ENCODE data around the gene DPP7. TPM values are rescaled to one million over a fixed set of nuclear protein-coding genes. Genes with fewer than 3 reads are reported as not detected.

Gene DPP7
- total and polyA plus RNA-seq, 2 of the 8 experiments (the other 6 are each of a cell fraction or from before 2014, with no cell fraction given), result 21.2 to 26.8 TPM

DNA sequence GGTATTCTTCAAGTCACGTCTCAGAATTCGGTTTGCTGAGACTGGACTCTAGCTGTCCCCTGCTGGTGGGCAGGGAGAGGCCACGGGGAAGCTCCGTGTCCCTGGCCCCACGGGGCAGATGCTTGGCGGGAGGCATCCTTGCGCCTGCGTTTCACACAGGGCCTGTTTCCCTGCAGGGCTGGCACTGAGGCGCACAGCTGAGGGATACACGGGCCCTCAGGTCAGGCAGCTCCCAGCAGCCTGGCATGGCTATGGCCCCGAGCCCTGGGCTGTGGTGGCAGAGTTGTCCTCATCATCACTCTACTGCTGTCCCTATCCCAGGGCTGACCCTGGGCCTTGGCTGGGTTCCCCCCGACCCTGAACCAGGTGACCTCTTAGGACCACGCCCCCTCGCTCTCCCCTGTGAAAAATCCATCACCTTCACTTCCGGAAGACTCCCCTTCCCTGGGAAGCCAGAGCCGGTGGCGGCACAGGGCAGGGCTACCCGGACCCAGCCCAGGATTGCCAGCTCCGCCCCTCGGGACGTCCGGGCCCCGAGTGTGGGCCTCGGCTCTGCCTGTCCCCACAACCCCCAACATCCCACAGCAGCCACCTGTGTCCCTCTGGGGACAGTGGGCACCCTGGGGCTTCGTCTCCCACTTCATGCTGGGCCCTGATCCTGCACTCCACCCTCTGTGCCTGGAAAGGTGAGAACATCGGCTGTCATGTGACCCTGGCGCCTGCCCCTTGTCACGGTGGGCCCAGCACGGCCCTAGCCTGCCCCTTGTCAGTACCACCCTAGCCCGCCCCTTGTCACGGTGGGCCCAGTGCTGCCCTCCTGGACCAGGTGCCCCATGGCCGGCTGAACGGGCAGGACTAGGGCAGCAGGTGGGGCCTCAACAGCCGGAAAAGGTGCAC lies 5.0 kb downstream of the DPP7 start:
- H2BK15ac ChIP-seq (ENCODE audit: low read length), result no peak overlapping the region
- H3K4me3 ChIP-seq (ENCODE audit: extremely low read depth in 1 of 4, insufficient read depth in 2 of 4, low read depth in 3 of 4, low read length in 4 of 4), result no peak overlapping the region
- no peak overlapping the region for H4K5ac ChIP-seq (ENCODE audit: insufficient read length, low read depth, low read length)
- H4K91ac ChIP-seq (replicated peaks; ENCODE audit: insufficient read length, low read length), result no peak overlapping the region
- H3K27ac ChIP-seq (ENCODE audit: low read depth, low read length), result no peak overlapping the region
- H2AK5ac ChIP-seq (ENCODE audit: low read depth, low read length), result no peak overlapping the region
- CTCF ChIA-PET (ENCODE audit: partially characterized antibody), result interaction anchor here (0.7 to 1.4 kb wide), 4 partner anchors 11 to 178 kb away, joined by 3 to 6 read pairs (median 3); no protein-coding TSS in a partner anchor
- H3K18ac ChIP-seq (ENCODE audit: extremely low read depth, low read length), result no peak overlapping the region
- H3K14ac ChIP-seq (ENCODE audit: insufficient read length), result no peak overlapping the region
- no peak overlapping the region for H2BK5ac ChIP-seq (ENCODE audit: low read depth, low read length)
- H3K79me1 ChIP-seq (ENCODE audit: low read depth, low read length), result no peaks in the 10 kb centered on the region; the same call in 1 of the 2 replicates
- H3K9ac ChIP-seq (replicated peaks in 1 of 4; ENCODE audit: extremely low read depth in 1 of 4, low read depth in 3 of 4, low read length in 3 of 4), result no peak overlapping the region
- H3K79me2 ChIP-seq (ENCODE audit: control insufficient read depth in 1 of 2, insufficient read depth in 2 of 2, low read length in 2 of 2), result no peaks in the 10 kb centered on the region
- H3K27me3 ChIP-seq (replicated peaks in 1 of 4; ENCODE audit: control insufficient read depth in 3 of 4, extremely low read depth in 1 of 4, insufficient read depth in 3 of 4, low read length in 3 of 4), result peaks cover 6 to 18% (median 13%) of the 10 kb centered on the region in 4 experiments; a peak in 6 of 7 replicates
- no peak for TF ChIP-seq POLR2AphosphoS5 (IDR thresholded peaks at IDR 0.05; ENCODE audit: low read depth, low read length)
- H3K4me2 ChIP-seq (ENCODE audit: insufficient read depth in 1 of 2, low read depth in 2 of 2, low read length in 2 of 2), result no peak overlapping the region
- H2AFZ ChIP-seq (ENCODE audit: low read length), result no peak overlapping the region
- WGBS, 2 experiments (ENCODE audit: extremely low coverage in 1 of 2, insufficient coverage in 1 of 2, insufficient read length in 1 of 2, insufficient replicate concordance in 2 of 2, low coverage in 1 of 2, low lambda C conversion rate in 2 of 2, missing lambda C conversion rate in 1 of 2), result 83% methylated on average over 32 of the region's 34 CpGs; no CpG with 5 or more reads in 1 of the 2 experiments
- H2BK120ac ChIP-seq (replicated peaks; ENCODE audit: low read depth, low read length), result no peak overlapping the region
- H3K56ac ChIP-seq (replicated peaks; ENCODE audit: insufficient read length, low read depth, low read length), result no peak overlapping the region
- no peak overlapping the region; the same call in 1 of the 2 replicates for H4K8ac ChIP-seq (ENCODE audit: extremely low read depth, insufficient read depth, low read length)
- H3K4ac ChIP-seq (replicated peaks; ENCODE audit: insufficient read length, low read depth, low read length), result no peak overlapping the region
- no peaks in the 10 kb centered on the region for H4K20me1 ChIP-seq (replicated peaks in 1 of 2; ENCODE audit: control insufficient read depth in 1 of 2, insufficient read depth in 2 of 2, low read length in 2 of 2)
- H3K9me3 ChIP-seq (ENCODE audit: insufficient read depth in 2 of 2, low read depth in 1 of 2, low read length in 1 of 2), result no peaks in the 10 kb centered on the region
- DNase-seq (ENCODE audit: low read depth in 1 of 2, low spot score in 2 of 2) (no peak), FAIRE-seq (no peak)
- no peak overlapping the region for H2BK12ac ChIP-seq (ENCODE audit: low read depth, low read length)
- H3K23me2 ChIP-seq (ENCODE audit: low read depth, low read length), result no peaks in the 10 kb centered on the region; the same call in 1 of the 2 replicates
- H3K4me1 ChIP-seq (replicated peaks in 1 of 4; ENCODE audit: control insufficient read depth in 3 of 4, insufficient read depth in 4 of 4, low read length in 3 of 4), result peaks cover 0 to 3% (median 0%) of the 10 kb centered on the region in 4 experiments; a peak in 1 of 7 replicates
- POLR2A ChIA-PET (ENCODE audit: partially characterized antibody), result interaction anchor here (0.6 to 1.2 kb wide), 3 partner anchors 19 to 21 kb away, joined by 3 to 4 read pairs (median 3); no protein-coding TSS in a partner anchor
- H3K23ac ChIP-seq (ENCODE audit: insufficient read length), result no peak overlapping the region
- H2BK20ac ChIP-seq (ENCODE audit: low read length), result no peak overlapping the region
- H3K36me3 ChIP-seq (ENCODE audit: control insufficient read depth in 2 of 4, insufficient read depth in 4 of 4, low read length in 3 of 4), result peaks cover 0 to 5% (median under 1%) of the 10 kb centered on the region in 4 experiments; a peak in 3 of 8 replicates
